ENCODE results near the gene TGM3.
A peak's percentile ranks its signal among the peaks of the same experiment; 100 is the strongest.

Gene TGM3

DNA sequence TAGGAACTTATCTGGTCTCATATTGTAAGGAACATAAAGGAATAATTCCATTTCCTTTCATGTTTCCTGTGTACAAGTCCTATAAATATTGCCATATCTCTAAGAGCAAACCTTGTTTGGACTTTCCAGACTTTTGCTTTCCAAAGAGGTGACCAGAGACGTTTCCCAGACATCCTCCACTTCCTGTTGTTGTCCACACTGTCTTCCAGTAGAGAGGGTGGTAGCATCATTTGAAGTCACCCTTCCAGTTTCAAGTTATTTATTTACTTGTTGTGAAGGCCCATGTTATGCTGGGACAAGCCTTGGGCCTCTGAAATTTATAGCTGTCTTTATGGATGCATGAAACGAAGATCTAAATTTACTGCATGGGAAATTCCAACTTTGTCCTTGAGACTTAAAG is 10.6 kb upstream of the TGM3 start:
- DNase-seq: no peak

DNA sequence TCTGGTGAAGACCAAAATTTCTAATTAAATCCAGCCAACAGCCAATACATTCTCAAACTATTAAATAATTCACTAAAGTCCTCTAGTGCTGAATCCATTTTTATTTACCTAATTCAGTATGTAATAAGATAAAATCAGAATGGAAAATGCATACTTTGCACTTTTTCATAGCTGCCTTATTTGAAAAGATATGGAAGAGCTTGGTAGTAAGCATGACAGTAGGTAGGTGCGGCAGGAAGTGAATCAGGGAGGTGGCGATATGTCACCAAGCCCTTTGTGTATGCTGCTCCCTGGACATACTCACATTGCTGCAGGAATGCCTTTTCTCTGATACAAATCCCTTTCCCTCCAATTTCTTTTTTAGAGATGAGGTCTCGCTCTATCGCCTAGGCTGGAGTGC is 10.2 kb upstream of the TGM3 start:
- DNase-seq: no peak

DNA sequence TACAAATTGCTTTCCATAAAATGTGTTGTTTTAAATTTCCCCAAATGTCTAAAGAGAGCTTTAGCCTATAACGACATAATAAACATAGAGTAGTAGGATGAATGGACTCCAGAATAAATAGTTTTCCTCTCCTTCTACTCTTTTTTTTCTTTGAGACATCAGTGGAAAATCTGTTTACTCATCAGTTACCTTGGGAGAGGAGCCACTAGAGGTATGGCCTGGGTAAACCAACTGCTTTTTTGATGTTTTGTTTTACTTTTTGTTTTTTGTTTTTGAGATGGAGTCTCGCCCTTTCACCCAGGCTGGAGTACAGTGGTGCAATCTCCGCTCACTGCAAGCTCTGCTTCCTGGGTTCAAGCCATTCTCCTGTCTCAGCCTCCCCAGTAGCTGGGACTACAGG is 8.3 kb upstream of the TGM3 start:
- no peak for DNase-seq

DNA sequence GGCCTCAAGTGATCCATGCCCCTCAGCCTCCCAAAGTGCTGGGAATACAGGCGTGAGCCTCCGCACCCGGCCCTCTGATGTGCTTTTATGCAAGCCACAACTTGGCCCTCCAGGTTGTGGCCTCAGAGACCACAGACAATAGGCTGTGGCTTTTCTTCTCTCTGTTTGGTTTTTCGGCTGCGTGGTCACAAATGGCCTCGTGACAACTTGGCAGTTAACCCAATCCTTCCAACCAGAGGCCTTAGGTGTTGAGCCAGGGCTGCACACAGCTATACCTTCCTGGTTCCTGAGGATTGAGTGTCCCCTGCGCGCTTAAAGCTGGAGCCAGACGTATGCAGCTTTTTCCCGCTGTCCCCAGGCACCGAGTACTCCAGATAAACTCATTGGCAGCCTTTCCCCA is 6.3 kb upstream of the TGM3 start:
- no peak for DNase-seq

DNA sequence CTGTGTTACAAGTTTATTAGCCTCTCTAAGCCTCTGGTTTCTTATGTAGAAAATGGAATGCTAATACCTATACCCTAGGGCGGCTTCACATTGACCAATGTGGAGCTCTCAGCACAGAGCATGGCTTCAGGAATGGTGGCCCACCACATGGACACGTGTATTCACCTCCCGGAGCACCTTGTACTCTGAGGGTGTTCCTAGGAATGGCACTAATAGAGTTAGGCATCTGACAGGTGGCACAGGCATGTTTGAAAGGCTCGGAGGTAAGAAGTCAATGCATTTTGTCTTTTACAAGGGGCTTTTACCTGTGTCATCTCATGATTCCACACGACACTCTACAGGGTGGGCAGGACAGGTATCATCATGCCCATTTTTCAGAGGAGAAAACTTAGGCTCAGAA is 5.3 kb upstream of the TGM3 start:
- DNase-seq: no peak

DNA sequence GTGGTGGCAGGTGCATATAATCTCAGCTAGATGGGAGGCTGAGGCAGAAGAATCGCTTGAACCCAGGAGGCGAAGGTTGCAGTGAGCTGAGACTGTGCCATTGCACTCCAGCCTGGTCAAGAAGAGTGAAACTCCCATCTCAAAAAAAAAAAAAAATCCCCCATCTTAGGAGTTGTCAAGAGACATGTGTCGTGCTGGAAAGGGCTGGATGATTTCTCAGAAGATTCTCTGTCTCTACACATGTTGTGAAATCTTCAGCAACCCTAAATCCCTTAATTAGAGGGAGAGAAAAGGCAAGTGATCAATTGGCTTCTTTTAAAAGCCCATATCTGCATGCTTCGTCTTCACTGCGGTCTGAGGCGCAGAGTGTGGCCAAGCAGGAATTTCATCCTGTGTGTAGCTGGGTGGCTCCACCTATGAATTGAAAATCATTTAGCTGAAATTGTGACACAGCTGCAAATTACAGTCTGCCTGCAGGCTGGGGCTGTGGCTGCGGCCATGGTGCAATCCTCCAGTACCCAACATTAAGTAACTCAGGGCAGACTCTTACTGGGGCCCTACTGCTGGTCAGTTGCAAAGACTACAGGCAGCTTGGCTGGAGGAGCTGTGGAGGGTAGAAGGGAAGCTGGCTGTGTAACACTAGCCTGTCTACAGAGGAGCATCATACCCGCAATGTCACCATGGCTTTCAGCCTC is 3.2 kb upstream of the TGM3 start:
- no peak for DNase-seq

DNA sequence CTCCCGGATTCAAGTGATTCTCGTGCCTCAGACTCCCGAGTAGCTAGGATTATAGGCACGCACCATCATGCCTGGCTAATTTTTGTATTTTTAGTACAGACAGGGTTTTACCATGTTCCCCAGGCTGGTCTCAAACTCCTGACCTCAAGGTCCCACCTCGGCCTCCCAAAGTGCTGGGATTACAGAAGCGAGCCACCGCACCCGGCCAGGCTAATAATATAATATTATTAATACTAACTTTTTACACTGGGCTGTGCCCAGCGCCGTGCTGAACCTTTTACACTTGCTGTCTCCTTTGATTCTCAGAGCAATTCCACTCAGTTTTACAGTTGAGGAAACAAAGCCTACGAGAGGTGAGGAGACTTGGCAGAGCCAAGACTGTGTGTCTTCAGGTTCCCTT is 2.3 kb upstream of the TGM3 start:
- DNase-seq: no peak

DNA sequence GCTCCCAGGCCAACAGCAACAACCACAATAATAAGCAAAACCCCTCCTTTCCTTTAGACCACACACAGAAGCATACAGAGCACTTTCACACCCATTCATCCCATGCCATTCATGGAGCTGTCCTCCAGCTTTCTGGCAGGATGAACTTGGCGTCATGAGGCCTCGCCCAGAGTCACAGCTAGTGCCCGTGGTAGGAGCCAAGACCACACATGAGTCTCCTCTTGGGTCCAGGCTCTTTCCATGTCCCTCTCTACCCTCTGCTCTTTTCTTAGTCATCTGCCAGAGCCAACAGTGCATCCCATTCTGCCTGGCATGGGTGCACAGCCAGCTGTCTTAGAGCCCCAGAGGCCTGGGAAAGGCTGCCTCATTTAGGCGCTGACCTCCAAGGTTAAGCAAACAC is 1.8 kb upstream of the TGM3 start:
- DNase-seq: no peak

DNA sequence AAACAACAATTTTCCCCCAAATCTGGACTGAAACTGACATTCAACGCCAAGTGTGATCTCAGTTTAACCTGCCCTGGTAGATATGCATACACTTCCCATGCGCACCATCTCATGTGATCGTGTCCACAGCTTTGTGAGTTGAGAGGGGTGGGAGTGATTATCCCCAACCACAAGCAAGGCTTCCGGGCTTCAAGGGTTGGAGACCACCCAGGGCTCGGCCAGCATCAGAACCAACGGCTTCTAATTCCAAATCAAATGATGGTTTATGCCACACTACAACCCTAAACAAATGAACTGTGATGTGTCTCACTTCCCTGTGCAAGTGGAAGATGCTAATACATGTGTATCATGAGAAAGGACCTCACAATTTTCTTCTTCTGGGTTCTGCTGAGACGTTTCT is 515 bp upstream of the TGM3 start:
- DNase-seq: no peak

DNA sequence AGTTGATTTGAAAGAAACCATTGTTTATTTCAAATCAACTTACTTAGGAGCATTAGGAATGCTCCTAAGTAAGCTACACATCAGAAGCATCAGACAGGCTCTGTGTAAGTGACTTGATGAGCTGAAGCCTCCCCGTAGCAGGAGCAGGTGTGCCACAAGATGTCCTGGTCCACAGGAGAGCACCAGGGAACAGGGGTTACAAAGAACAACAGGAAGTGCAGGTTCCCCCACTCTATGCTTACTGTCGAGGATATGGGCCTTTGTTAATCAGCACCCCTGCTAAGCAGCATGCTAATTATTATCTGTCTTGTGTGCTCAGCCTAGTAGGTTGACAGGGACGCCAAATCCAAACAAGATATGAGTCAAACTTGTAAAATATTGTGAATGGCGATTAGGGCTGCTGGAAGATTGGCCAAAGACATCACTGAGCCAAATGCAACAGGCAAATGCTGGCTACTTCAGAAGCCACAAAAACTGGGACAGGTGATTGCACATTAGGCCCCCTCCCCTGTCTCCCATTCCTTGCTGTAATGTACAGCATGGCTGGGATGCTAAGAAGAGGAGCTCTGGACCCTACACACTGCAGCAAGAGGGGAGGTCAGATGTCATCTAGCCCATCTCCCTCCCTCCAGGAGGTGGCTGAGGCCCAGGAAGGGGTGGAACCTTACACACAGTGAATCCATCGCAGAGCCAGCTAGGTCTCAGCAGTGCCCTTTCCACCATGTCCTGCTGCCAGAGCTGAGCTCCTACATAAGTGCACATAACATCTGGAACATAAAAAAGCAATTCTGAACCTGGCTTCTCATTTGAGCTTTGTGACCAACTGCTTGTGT is 939 bp downstream of the TGM3 start:
- DNase-seq: no peak

DNA sequence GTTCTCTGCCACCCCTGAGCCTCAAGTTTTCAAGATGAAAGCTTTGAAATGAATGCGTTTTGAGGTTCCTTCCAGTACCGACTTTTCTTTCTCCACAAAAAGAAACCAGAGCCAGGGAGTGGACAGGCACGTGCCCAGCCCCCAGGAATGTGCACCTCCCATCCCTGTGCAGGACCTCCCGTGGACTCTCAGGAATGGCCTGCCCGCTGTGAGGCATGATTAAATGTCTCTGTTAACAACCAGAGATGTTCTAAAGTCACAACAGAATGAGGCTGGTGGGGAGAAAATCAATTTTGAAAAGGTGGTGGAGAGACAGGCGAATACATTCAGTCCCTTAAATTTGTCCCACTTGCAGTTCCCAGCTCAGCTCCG is 1.5 kb downstream of the TGM3 start:
- DNase-seq: no peak

DNA sequence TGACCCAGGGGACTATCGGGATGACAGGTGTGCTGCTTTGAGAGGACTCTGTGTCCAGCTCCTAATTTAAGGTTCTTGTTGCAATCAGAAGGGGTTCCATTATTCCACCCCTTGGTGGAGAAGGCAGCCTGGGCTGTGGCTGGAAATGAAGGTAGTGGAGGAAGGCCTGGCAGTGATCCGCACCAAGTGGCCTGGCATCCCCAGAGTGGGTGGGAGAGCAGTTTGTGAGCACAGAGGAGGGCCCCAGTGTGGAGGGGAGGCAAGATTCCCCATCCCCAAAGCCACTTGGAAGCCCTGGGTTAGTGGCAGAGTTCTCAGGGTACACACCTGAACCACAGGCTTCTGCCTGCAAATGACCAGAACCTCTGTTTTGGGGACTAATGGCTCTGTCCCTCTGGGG is 2.3 kb downstream of the TGM3 start:
- no peak for DNase-seq

DNA sequence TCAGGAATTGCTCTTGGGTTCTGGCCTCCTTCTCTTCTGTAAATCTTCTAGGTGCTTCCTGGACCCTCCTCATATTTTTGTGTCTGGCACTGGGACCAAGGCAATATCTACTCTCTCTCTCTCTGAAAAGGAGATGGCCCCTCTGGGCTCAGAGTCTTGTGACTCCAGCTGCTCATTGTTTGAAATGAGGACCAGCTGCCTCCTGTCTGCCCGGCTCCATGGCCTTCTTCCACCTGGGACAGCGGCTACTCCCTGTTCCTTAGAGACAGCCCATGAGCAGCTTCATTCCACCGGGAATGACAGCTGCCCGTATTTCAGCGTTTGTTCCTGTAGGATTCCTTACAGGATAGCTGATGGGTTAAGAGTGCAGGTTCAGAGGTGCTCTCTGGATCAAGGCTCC is 2.9 kb downstream of the TGM3 start:
- DNase-seq: no peak

DNA sequence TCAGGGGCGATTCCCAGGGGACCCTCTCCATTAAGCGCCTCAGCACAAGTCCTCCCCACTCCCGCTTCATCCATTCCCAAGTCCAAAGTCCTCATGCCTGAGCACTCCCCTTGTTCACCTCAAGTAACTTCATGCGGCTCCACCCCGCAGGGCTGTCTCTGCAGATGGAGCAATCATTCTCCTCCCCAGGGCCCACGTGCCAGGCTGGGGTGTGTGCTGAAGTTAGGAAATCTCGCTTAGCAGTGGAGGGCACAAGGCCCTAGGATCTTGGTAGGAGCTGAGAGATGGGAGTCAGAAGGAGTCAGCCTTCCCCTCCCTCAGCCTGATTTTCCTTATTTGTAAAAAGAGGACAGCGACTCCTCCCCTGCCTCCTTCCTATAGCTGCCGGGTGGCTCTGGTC is 3.5 kb downstream of the TGM3 start:
- DNase-seq: peak; percentile 18

DNA sequence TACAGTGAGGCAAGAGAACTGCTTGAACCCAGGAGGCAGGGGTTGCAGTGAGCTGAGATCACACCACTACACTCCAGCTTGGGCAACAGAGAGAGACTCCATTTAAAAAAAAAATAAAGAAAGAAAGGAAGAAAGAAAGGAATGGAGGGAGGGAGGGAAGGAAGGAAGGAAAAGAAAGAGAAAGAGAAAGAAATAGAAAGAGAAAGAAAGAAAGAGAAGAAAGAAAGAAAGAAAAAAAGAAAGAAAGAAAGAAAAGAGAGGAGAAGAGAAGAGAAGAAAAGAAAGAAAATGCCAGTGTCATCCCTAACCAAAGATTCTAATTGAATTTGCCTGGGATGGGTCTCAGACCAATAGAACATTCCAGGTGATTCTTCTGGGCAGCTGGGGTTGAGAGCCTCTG is 4.2 kb downstream of the TGM3 start:
- no peak for DNase-seq

DNA sequence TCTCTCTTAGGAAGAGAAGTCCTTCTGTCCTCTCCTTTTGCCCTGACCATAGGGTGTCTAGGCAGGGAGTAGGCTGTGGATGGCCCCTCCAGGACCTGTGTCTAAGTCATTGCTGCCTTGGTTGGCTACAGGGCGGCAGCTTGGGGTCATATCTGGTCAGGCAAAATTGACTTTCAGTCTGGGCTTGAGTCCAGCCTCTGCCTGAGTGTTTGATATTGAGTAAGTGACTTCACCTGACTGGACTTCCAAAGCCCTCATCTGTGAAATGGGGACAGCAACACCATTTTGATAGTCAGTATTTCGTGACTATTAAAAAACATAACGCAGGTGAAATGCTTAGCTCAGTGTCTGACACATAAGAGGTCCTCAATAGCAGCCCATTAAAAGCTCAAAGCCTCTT is 4.6 kb downstream of the TGM3 start:
- DNase-seq: no peak

DNA sequence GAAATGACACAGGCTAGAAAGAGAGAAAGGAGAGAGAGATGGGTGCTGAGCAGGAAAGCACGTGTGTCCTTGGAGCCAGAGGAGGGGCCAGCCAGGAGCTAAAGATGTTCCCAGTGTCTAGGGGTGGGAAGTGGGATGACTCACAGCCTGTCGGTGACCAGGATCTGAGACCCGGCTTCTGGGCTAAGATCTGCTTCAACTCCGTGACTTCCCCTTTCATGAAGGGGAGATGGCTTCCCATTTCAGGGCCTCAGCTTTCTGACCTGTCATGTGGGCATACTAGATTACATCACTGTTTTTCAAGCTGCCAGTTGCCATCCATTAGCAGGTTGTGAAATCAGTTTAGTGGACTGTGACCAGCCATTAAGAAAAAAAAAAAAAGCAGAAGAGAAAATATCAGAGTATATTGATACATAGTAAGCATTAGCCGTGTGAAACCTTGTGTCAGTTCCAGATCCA is 5.4 kb downstream of the TGM3 start:
- no peak for DNase-seq

DNA sequence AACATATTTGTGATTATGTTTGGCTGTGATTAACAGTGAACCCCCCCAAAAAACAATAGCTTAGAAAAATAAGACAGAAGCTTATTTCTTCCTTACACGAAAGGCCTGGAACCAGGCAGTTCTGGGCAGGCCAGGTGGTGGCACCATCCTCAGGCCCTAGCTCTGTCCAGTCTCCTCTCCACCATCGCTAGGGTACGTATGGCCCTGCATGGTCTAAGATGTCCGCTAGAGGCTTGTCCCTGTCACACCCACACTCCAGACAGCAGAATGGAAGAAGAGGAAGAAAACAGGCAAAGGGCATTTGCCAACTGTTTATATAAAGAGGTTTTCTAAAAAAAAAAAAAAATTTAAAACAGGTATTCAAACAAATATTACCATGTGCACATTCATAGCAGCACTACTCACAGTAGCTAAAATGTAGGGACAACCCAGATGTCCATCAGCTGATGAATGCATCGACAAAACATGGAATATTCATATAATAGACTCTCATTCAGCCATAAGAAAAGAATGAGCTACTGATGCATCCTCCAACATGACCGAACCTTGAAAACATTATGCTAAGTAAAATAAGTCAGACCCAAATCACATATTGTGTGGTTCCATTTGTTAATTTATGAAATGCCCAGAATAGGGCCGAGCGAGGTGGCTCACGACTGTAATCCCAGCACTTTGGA is 6.7 kb downstream of the TGM3 start:
- no peak for DNase-seq

DNA sequence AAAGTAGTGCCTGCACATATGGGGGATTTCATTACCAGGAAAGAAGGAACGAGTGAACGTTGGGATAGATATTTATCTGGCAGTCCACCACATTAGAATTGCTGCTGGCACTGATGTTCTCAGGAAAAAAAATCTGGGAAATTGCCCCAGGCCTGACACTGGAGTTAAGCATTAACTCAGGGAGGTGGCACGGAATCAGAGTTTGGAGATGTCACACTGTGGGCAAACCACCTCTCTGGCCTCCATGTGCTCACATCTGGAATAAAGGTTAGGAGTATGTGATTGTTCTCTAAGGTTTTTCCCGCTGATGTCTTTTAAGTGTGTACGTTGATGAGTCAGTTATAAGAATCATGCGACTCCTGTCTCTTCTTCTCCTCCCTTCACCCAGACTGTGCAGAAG is 7.9 kb downstream of the TGM3 start:
- no peak for DNase-seq

DNA sequence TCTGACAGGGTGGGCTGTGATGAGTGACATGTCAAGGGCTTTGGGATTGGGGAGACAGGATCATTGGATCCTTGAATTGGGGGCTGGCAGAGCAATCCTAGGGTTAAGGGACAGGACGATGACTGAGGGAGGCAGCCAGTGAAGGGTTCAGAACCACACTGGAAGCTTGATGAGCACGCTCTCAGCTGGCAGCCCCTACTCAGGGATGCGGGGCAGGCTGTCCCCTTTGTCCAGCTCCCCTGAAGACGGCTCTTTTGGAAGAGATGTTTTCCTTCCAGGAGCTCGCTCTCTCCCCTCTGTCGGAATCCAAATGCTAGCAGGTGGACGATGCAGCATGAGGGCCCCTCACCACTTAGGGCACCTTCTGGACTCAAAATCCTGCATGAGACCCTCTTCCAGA is 8.4 kb downstream of the TGM3 start:
- no peak for DNase-seq

DNA sequence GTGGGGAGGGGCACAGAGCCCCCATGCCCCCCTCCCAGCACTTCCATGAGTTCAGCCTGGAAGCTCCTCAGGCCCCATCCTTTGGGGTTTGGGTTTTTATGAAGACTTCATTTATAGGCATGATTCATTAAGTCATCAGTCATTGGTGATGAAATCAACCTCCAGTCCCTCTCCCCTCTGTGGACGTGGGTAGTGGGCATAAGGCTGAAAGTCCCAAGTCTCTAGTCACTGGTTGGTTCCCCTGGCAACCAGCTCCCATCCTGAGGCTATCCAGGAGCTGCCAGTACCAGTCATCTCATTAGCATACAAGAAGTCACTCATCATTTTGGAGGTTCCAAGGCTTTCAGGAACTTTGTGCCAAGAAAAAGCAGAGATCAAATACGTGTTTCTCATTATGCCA is 9.2 kb downstream of the TGM3 start:
- DNase-seq: no peak

DNA sequence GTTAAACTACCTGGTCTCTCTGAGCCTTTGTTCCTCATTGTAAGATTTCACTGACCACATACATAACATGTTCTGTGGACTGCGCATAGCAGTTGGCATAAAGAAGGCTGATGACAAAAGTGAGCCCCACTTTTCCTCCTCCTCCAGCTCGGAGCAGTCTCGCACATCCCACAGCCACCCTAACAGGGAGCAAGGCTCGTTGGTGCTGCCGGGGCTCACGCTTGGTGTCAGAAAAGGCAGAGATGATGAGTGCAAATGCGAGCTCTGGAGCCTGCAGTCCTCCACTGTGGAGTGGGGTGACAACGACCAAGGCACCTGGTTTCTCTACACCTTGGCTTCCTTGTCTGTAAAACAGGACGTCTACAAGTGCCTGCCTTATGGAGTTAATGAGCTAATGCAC is 9.7 kb downstream of the TGM3 start:
- peak; percentile 69 for DNase-seq

DNA sequence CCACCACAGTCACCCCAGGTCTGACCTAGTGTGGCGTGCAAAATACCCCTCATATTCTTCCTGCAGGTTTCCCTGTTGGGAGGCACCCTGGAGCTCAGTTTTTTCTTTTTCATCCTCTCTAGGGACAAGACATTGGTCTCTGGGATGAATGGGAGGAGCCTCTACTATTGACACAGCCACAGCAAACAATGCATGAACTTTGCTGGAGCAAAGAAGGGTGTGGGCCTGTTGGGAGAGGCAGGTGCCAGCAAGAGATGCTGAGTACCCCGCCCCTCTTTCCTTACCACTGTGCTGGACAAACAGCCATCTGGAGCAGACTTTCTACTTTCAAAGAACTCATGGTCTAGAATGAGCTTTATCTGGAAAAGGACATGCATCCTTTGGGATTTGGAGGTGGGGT is 10.1 kb downstream of the TGM3 start:
- DNase-seq: peak; percentile 83

DNA sequence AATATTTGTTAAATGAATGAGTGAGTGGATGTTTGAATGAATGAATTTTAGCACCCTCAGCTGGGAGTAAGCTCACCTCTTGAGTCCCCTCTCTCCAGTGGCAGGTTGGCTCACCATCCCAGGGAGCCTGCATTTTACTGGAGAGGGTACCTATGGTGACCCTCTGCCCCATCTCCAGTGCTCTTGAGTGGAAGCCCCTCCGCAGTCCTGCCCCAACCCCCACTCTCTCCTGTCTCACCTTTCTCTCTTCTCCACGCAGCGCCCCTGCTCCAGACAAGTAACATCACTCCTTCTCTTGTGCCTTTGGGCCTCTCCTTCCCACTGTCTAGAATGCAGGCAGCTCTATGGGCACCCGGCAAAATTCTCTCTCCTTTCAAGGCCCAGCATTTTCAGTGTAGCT is 11.3 kb downstream of the TGM3 start:
- no peak for DNase-seq

All from NCI-H1436 (cell line).